ENCODE data around the gene APLF.
"Not testable (repeated sequence)": the region's sequence is repeated elsewhere in the genome, so short reads cannot be mapped to it uniquely, and the experiment has no call there.

Gene APLF

GRCh38 chr2:68482296-68482820, 15.0 kb downstream of the APLF start:
- Histone ChIP-seq H3K27me3 (ENCODE audit: control insufficient read depth, insufficient read depth, low read length) (no peaks in the 10 kb centered on the region), H3K9me3 (ENCODE audit: control insufficient read depth, insufficient read depth, low read length) (no peaks in the 10 kb centered on the region), H3K36me3 (ENCODE audit: control insufficient read depth, insufficient read depth, low read length) (no peaks in the 10 kb centered on the region), H3K4me3 (ENCODE audit: low read depth, low read length) (no peak overlapping the region), H3K27ac (ENCODE audit: low read depth, low read length) (no peak overlapping the region), H3K9ac (ENCODE audit: low read depth, low read length) (no peak overlapping the region), H3K4me1 (ENCODE audit: control insufficient read depth, insufficient read depth, low read length) (peaks cover 3% of the 10 kb centered on the region; the same call in 1 of the 2 replicates)

DNA sequence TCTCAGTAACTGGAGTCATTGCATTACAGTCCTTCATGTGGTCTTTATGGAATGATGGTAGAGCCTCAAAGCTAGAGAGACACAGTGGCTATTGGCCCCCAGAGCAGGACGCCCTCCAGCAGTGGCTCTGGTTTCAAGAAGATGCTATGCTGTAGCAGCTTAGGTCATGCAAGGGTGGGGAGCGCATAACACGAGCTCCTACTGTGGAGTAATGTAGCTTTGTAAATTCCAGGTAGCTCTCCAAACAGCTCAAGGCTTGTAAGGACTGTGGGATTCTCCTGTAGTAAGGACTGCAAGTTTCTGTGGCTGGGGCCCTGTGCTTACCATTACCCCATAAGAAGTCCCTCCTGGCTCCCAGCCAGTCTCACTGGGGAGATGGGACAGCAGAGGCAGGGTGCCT, 15.6 kb downstream of the APLF start:
- Histone ChIP-seq H3K27ac (ENCODE audit: low read depth, low read length) (no peak overlapping the region), H3K27me3 (ENCODE audit: control insufficient read depth, insufficient read depth, low read length) (no peaks in the 10 kb centered on the region), H3K9ac (ENCODE audit: low read depth, low read length) (no peak overlapping the region), H3K36me3 (ENCODE audit: control insufficient read depth, insufficient read depth, low read length) (no peaks in the 10 kb centered on the region), H3K9me3 (ENCODE audit: control insufficient read depth, insufficient read depth, low read length) (no peaks in the 10 kb centered on the region), H3K4me3 (ENCODE audit: low read depth, low read length) (no peak overlapping the region), H3K4me1 (ENCODE audit: control insufficient read depth, insufficient read depth, low read length) (peaks cover 3% of the 10 kb centered on the region; the same call in 1 of the 2 replicates)

- Histone ChIP-seq H3K9ac (ENCODE audit: low read depth, low read length) (no peak overlapping the region), H3K27ac (ENCODE audit: low read depth, low read length) (no peak overlapping the region), H3K4me3 (ENCODE audit: low read depth, low read length) (no peak overlapping the region)
Observed at GRCh38 chr2:68487773-68488355, 20.5 kb downstream of the APLF start.

GRCh38 chr2:68488605-68489004, 21.2 kb downstream of the APLF start:
- H3K36me3 ChIP-seq (ENCODE audit: control insufficient read depth, insufficient read depth, low read length); H3K27me3 ChIP-seq (ENCODE audit: control insufficient read depth, insufficient read depth, low read length); H3K27ac ChIP-seq (ENCODE audit: low read depth, low read length); H3K9ac ChIP-seq (ENCODE audit: low read depth, low read length); H3K9me3 ChIP-seq (ENCODE audit: control insufficient read depth, insufficient read depth, low read length); H3K4me3 ChIP-seq (ENCODE audit: low read depth, low read length); H3K4me1 ChIP-seq (ENCODE audit: control insufficient read depth, insufficient read depth, low read length): not testable (repeated sequence)

More at GRCh38 chr2:68487773-68488355, 20.5 kb downstream of the APLF start:
- H3K27me3 ChIP-seq (ENCODE audit: control insufficient read depth, insufficient read depth, low read length): no peaks in the 10 kb centered on the region
- H3K36me3 ChIP-seq (ENCODE audit: control insufficient read depth, insufficient read depth, low read length): no peaks in the 10 kb centered on the region
- H3K4me1 ChIP-seq (ENCODE audit: control insufficient read depth, insufficient read depth, low read length): peaks cover 3% of the 10 kb centered on the region; the same call in 1 of the 2 replicates
- no peaks in the 10 kb centered on the region for H3K9me3 ChIP-seq (ENCODE audit: control insufficient read depth, insufficient read depth, low read length)

- no peaks in the 10 kb centered on the region for H3K36me3 ChIP-seq (ENCODE audit: control insufficient read depth, insufficient read depth, low read length)
- no peaks in the 10 kb centered on the region for H3K4me1 ChIP-seq (ENCODE audit: control insufficient read depth, insufficient read depth, low read length)
- H3K27me3 ChIP-seq (ENCODE audit: control insufficient read depth, insufficient read depth, low read length): no peaks in the 10 kb centered on the region
- H3K4me3 ChIP-seq (ENCODE audit: low read depth, low read length): no peak overlapping the region
- H3K27ac ChIP-seq (ENCODE audit: low read depth, low read length): no peak overlapping the region
- no peak overlapping the region for H3K9ac ChIP-seq (ENCODE audit: low read depth, low read length)
- H3K9me3 ChIP-seq (ENCODE audit: control insufficient read depth, insufficient read depth, low read length): no peaks in the 10 kb centered on the region
Observed at GRCh38 chr2:68489282-68489681, 21.9 kb downstream of the APLF start.

GRCh38 chr2:68491582-68491981, 24.2 kb downstream of the APLF start:
- Histone ChIP-seq H3K9ac (ENCODE audit: low read depth, low read length) (no peak overlapping the region), H3K27ac (ENCODE audit: low read depth, low read length) (no peak overlapping the region), H3K4me3 (ENCODE audit: low read depth, low read length) (no peak overlapping the region), H3K9me3 (ENCODE audit: control insufficient read depth, insufficient read depth, low read length) (peaks cover 8% of the 10 kb centered on the region), H3K27me3 (ENCODE audit: control insufficient read depth, insufficient read depth, low read length) (no peaks in the 10 kb centered on the region), H3K36me3 (ENCODE audit: control insufficient read depth, insufficient read depth, low read length) (no peaks in the 10 kb centered on the region), H3K4me1 (ENCODE audit: control insufficient read depth, insufficient read depth, low read length) (no peaks in the 10 kb centered on the region)

DNA sequence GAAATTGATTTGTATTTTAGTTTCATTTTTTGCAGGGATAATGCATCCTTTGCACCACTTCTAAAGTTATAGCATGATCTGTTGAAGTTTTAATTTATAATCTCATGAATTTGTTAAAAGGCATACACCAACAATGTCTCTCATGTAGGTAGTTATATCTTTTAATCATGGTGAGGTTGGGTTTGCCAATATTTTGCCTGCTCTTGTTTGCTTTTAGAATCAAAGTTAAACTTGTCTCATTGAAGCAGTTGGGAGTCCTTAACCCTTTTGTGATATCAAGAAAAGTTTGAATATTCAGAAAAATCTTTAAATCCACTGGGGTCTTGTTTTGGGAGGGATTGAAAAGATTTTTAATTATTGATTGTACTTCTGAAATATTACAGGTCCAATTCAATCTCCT, 31.7 kb downstream of the APLF start:
- H3K36me3 ChIP-seq (ENCODE audit: control insufficient read depth, insufficient read depth, low read length): no peaks in the 10 kb centered on the region
- H3K27me3 ChIP-seq (ENCODE audit: control insufficient read depth, insufficient read depth, low read length): no peaks in the 10 kb centered on the region
- H3K27ac ChIP-seq (ENCODE audit: low read depth, low read length): no peak overlapping the region
- no peak overlapping the region for H3K4me3 ChIP-seq (ENCODE audit: low read depth, low read length)
- no peak overlapping the region for H3K9ac ChIP-seq (ENCODE audit: low read depth, low read length)
- no peaks in the 10 kb centered on the region for H3K4me1 ChIP-seq (ENCODE audit: control insufficient read depth, insufficient read depth, low read length)
- peaks cover 9% of the 10 kb centered on the region for H3K9me3 ChIP-seq (ENCODE audit: control insufficient read depth, insufficient read depth, low read length)

- Histone ChIP-seq H3K9me3 (ENCODE audit: control insufficient read depth, insufficient read depth, low read length) (peaks cover 8% of the 10 kb centered on the region), H3K9ac (ENCODE audit: low read depth, low read length) (no peak overlapping the region), H3K4me1 (ENCODE audit: control insufficient read depth, insufficient read depth, low read length) (peaks cover 2% of the 10 kb centered on the region; the same call in 1 of the 2 replicates), H3K4me3 (ENCODE audit: low read depth, low read length) (no peak overlapping the region), H3K27ac (ENCODE audit: low read depth, low read length) (no peak overlapping the region), H3K36me3 (ENCODE audit: control insufficient read depth, insufficient read depth, low read length) (no peaks in the 10 kb centered on the region), H3K27me3 (ENCODE audit: control insufficient read depth, insufficient read depth, low read length) (no peaks in the 10 kb centered on the region)
Observed at GRCh38 chr2:68500649-68501048, 33.3 kb downstream of the APLF start.

- no peak overlapping the region for H3K27ac ChIP-seq (ENCODE audit: low read depth, low read length)
- H3K27me3 ChIP-seq (ENCODE audit: control insufficient read depth, insufficient read depth, low read length): no peaks in the 10 kb centered on the region
- no peaks in the 10 kb centered on the region for H3K36me3 ChIP-seq (ENCODE audit: control insufficient read depth, insufficient read depth, low read length)
- H3K4me3 ChIP-seq (ENCODE audit: low read depth, low read length): no peak overlapping the region
- H3K9ac ChIP-seq (ENCODE audit: low read depth, low read length): no peak overlapping the region
- no peaks in the 10 kb centered on the region for H3K9me3 ChIP-seq (ENCODE audit: control insufficient read depth, insufficient read depth, low read length)
- H3K4me1 ChIP-seq (ENCODE audit: control insufficient read depth, insufficient read depth, low read length): peaks cover 9% of the 10 kb centered on the region; the same call in 1 of the 2 replicates
Observed at GRCh38 chr2:68501768-68502167, 34.4 kb downstream of the APLF start.

- H3K9ac ChIP-seq (ENCODE audit: low read depth, low read length): no peak overlapping the region
- no peaks in the 10 kb centered on the region for H3K36me3 ChIP-seq (ENCODE audit: control insufficient read depth, insufficient read depth, low read length)
- no peak overlapping the region for H3K4me3 ChIP-seq (ENCODE audit: low read depth, low read length)
- H3K27me3 ChIP-seq (ENCODE audit: control insufficient read depth, insufficient read depth, low read length): no peaks in the 10 kb centered on the region
- H3K9me3 ChIP-seq (ENCODE audit: control insufficient read depth, insufficient read depth, low read length): no peaks in the 10 kb centered on the region
- no peak overlapping the region for H3K27ac ChIP-seq (ENCODE audit: low read depth, low read length)
- peaks cover 9% of the 10 kb centered on the region; the same call in 1 of the 2 replicates for H3K4me1 ChIP-seq (ENCODE audit: control insufficient read depth, insufficient read depth, low read length)
Observed at GRCh38 chr2:68505603-68506159, 38.3 kb downstream of the APLF start.

- Histone ChIP-seq H3K36me3 (ENCODE audit: control insufficient read depth, insufficient read depth, low read length) (no peaks in the 10 kb centered on the region), H3K4me1 (ENCODE audit: control insufficient read depth, insufficient read depth, low read length) (peaks cover 9% of the 10 kb centered on the region; the same call in 1 of the 2 replicates), H3K27ac (ENCODE audit: low read depth, low read length) (no peak overlapping the region), H3K4me3 (ENCODE audit: low read depth, low read length) (no peak overlapping the region), H3K9ac (ENCODE audit: low read depth, low read length) (no peak overlapping the region), H3K9me3 (ENCODE audit: control insufficient read depth, insufficient read depth, low read length) (no peaks in the 10 kb centered on the region), H3K27me3 (ENCODE audit: control insufficient read depth, insufficient read depth, low read length) (no peaks in the 10 kb centered on the region)
Observed at GRCh38 chr2:68506170-68506569, 38.8 kb downstream of the APLF start.
